GM12878 (cell line): ENCODE data around the gene UQCRC1. TPM values are rescaled to one million over a fixed set of nuclear protein-coding genes. Genes with fewer than 3 reads are reported as not detected.

Source experiments
- ATF7 ChIP-seq: fragments of 450-650 bp; IDR thresholded peaks from 2 replicates; pipeline ENCODE4 v1.6.1; 2016; ENCODE audit warnings: low read depth, mild to moderate bottlenecking
- BACH1 ChIP-seq: fragments of 450-650 bp; IDR thresholded peaks from 2 replicates; pipeline ENCODE4 v1.6.1; 2017; ENCODE audit warnings: mild to moderate bottlenecking, borderline replicate concordance
- CBFB ChIP-seq: IDR thresholded peaks from 2 replicates; pipeline ENCODE4 v1.6.1; 2016; ENCODE audit warnings: antibody characterized with exemption, low read depth
- CBX3 ChIP-seq: fragments of 200-600 bp; sonication (generic); IDR thresholded peaks from 2 replicates; pipeline ENCODE4 v1.6.1; 2016; ENCODE audit warnings: low read depth, borderline replicate concordance
- CEBPB ChIP-seq, 2 experiments: fragments of 150-350 bp in 1 of 2; IDR thresholded peaks; 2 replicates each; pipeline ENCODE4 v1.6.1; 2012 to 2014; ENCODE audit warnings: low read depth in 2 of 2, low read length in 2 of 2, borderline replicate concordance in 1 of 2, inconsistent platforms in 1 of 2
- CEBPZ ChIP-seq: fragments of 150-350 bp; IDR thresholded peaks from 2 replicates; pipeline ENCODE4 v1.6.1; 2016; ENCODE audit warnings: low read depth, low read length
- CHD2 ChIP-seq: IDR thresholded peaks from 2 replicates; pipeline ENCODE4 v1.6.1; 2011; ENCODE audit warnings: low read depth, low read length, improper control_type of control experiment, borderline replicate concordance
- CUX1 ChIP-seq: IDR thresholded peaks from 2 replicates; pipeline ENCODE4 v1.6.1; 2012; ENCODE audit warnings: improper control_type of control experiment, low read depth, low read length; ENCODE audit not compliant: insufficient replicate concordance
- HDAC6 ChIP-seq: fragments of 200-600 bp; sonication (generic); IDR thresholded peaks from one replicate; pipeline ENCODE4 v1.8.0; 2017; ENCODE audit warnings: antibody characterized with exemption; ENCODE audit not compliant: unreplicated experiment
- MEF2B ChIP-seq: fragments of 450-650 bp; IDR thresholded peaks from 2 replicates; pipeline ENCODE4 v1.6.1; 2018; ENCODE audit warnings: mild to moderate bottlenecking, moderate library complexity; ENCODE audit not compliant: partially characterized antibody, poor library complexity, severe bottlenecking
- MXI1 ChIP-seq: fragments of 150-350 bp; IDR thresholded peaks from 2 replicates; pipeline ENCODE4 v1.6.1; 2011; ENCODE audit warnings: low read depth, mild to moderate bottlenecking, inconsistent platforms, low read length, improper control_type of control experiment
- RB1 ChIP-seq: fragments of 450-650 bp; formaldehyde crosslinking; IDR thresholded peaks from 2 replicates; pipeline ENCODE4 v1.6.1; 2017; ENCODE audit warnings: mild to moderate bottlenecking, borderline replicate concordance
- SMARCA5 ChIP-seq: fragments of 450-650 bp; IDR thresholded peaks from 2 replicates; pipeline ENCODE4 v1.6.1; 2017; ENCODE audit warnings: mild to moderate bottlenecking
- SPI1 ChIP-seq: IDR thresholded peaks from 2 replicates; pipeline ENCODE4 v1.6.1; 2011; ENCODE audit warnings: low read depth, mild to moderate bottlenecking, low read length, moderate library complexity, borderline replicate concordance; ENCODE audit not compliant: insufficient read depth
- WRNIP1 ChIP-seq: IDR thresholded peaks from 2 replicates; pipeline ENCODE4 v1.6.1; 2011; ENCODE audit warnings: low read depth, low read length, improper control_type of control experiment, borderline replicate concordance
- ZNF217 ChIP-seq: fragments of 450-650 bp; IDR thresholded peaks from 2 replicates; pipeline ENCODE4 v1.6.1; 2017; ENCODE audit warnings: antibody characterized with exemption, mild to moderate bottlenecking
- ZNF687 ChIP-seq: fragments of 450-650 bp; IDR thresholded peaks from 2 replicates; pipeline ENCODE4 v1.6.1; 2017; ENCODE audit warnings: mild to moderate bottlenecking, moderate library complexity
- polyA plus RNA-seq, 11 experiments: library from polyadenylated mRNA; depleted of rRNA in 4 of 11; unstranded in 6 of 11; stranded (reverse) in 5 of 11; fragments of >200 nt; fragmentation: Nextera tagmentation in 4 of 11; fragmentation: Illumina TruSeq in 1 of 11; extraction: Ambion mirVana in 4 of 11; extraction: Trizol in 1 of 11; gene quantifications; 1 replicate in 1 of 11; 2 replicates in 10 of 11; pipeline versions ENCODE4 v1.2.1 to v1.2.3, GENCODE V29; 2011 to 2016; ENCODE audit warnings: inconsistent platforms in 2 of 11, missing spikeins in 2 of 11, low read depth in 1 of 11
- total RNA-seq, 4 experiments: library from RNA; depleted of rRNA in 3 of 4; stranded (reverse); fragments of >200 nt in 3 of 4; fragmentation: Illumina TruSeq in 1 of 4; extraction: Trizol in 1 of 4; gene quantifications; 2 replicates each; pipeline versions ENCODE4 v1.2.1 to v1.2.3, GENCODE V29; 2013 to 2021

UQCRC1 gene
- total and polyA plus RNA-seq, 10 of the 15 experiments (the other 5 are each of a cell fraction or from before 2014, with no cell fraction given): 116 to 426 (median 228) TPM

GRCh38 chr3:48656061-48656840, 46.8 kb upstream of the UQCRC1 start (continued):
- TF ChIP-seq CEBPZ (no peak), MEF2B (no peak), ATF7 (no peak), CBFB (no peak), MXI1 (0 out of 2 replicates have a peak, but pooled peaks have one; percentile 25), CHD2 (no peak), CBX3 (no peak), WRNIP1 (no peak), ZNF687 (no peak), BACH1 (peak; percentile 40; the same call in 1 of the 2 replicates), CEBPB (IDR thresholded peaks at IDR 0.05; ENCODE audit: borderline replicate concordance in 1 of 2, low read depth in 2 of 2, low read length in 2 of 2) (no peak), SMARCA5 (peak; percentile 59; the same call in 1 of the 2 replicates), ZNF217 (no peak), CUX1 (no peak), RB1 (peak; percentile 62; the same call in 1 of the 2 replicates), HDAC6 (no peak), SPI1 (no peak)
